Activated naive CD4-positive, alpha-beta T cell treated with anti-CD3 and anti-CD28 coated beads, Interleukin-2, amount 50 U/mL, for 72 hours (primary cell): ENCODE measurements around the gene NAA35. TPM values are rescaled to one million over a fixed set of nuclear protein-coding genes. Genes with fewer than 3 reads are reported as not detected.

Experiments used
- total RNA-seq, 2 donors: library from RNA; stranded (reverse); gene quantifications; one replicate each; pipeline ENCODE4 v1.2.3, GENCODE V29; 2022

NAA35 gene
- total RNA-seq, 2 donors from 2014 or later: 23.2 to 28.7 TPM

Other genes with a start within 250 kb of the NAA35 start
- gene AGTPBP1, start 199.2 kb upstream of the NAA35 start, total RNA-seq: 10 to 100 TPM; 36.9 to 51.6 TPM
- 1 to 10 TPM in 1 of 2 donors, under 1 TPM in 1; 0.87 to 3.5 TPM for gene GOLM1, start 158.4 kb downstream of the NAA35 start, total RNA-seq